ENCODE results near the gene PLEKHG3.
A peak's percentile ranks its signal among the peaks of the same experiment; 100 is the strongest.
"Not testable (repeated sequence)": the region's sequence is repeated elsewhere in the genome, so short reads cannot be mapped to it uniquely, and the experiment has no call there.

The PLEKHG3 gene

DNA sequence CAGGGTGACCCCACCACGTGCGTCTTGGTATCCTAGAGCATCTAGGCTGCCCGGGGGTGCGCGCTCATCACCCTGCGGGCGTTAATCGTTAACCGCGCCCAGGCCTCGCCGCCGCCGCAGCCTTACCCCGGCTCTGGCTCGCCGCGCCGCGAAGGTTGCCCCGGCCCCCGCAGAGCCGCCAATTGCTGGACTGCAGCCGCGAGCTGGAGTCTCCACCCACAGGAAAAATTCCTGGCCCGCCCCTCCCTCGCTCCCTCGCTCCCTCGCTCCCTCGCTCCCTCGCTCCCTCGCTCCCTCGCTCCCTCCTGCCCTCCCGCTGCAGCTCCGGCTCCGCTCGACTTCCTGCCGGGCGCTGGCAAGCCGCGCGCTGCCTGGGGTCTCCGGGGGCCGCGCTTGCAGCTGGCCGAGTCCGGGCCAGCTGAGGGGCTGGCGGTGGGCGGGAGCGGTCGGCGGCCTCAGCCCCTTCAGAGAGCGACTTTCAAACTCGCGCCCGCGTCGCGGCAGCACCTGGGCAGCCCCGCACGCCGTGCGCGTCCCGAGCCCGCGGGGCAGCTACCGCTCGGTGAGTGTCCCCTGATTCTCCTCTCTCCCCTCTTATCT is at the start of gene PLEKHG3:
TSS of gene PLEKHG3 (plus strand) at position 282 of the 600 bp plus-strand sequence. CDS start 23,208 bp downstream, outside the sequence.
- peak; percentile 28 to 40 for ATAC-seq

DNA sequence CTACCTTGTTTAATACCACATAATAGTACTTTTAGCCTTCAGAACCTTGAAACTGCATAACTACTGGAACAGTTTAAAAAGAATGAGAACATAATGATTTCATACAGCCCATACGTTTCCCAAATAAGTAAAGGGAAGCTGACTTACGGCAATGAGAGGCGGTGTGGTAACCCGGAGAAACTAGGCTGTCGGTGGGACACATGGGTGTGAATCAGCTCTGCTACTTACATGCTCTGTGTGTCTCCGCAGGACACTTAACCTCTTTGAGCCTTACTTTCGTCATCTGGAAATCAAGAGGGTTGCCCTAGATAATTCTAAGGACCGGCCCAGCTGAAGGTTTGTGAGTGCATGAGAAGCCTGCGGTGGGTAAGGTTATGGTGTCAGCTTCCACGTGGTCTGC is 49.3 kb upstream of the PLEKHG3 start:
- ATAC-seq, result no peak

DNA sequence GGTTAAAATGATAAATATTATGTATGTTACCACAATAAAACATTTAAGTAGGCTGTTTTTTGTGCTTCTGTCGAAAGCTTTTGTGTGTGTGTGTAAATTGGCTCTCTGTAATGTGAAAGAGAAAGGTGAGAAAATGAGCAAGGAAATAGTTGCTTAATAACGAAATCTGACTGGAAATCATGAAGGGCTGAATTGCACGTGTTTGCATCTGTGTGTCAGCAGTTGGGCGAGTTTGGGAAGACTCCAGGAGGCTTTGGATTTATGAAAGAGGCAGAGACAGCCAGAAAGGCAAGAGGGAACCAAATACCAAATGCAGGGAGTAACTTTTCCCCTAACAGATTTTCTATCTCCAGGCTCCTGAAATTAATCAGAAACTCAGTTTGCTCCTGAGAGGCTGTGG is 47.2 kb upstream of the PLEKHG3 start:
- no peak for ATAC-seq

DNA sequence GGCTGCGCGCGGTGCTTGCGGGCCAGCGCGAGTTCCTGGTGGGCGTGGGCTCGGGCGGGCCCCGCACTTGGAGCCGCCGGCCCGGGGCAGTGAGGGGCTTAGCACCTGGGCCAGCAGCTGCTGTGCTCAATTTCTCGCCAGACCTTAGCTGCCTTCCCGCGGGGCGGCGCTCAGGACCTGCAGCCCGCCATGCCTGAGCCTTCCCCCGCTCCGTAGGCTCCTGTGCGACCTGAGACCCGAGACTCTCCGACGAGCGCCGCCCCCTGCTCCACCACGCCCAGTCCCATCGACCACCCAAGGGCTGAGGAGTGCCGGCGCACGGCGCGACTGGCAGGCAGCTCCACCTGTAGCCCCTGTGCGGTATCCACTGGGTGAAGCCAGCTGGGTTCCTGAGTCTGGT is 46.0 kb upstream of the PLEKHG3 start:
- no peak for ATAC-seq

DNA sequence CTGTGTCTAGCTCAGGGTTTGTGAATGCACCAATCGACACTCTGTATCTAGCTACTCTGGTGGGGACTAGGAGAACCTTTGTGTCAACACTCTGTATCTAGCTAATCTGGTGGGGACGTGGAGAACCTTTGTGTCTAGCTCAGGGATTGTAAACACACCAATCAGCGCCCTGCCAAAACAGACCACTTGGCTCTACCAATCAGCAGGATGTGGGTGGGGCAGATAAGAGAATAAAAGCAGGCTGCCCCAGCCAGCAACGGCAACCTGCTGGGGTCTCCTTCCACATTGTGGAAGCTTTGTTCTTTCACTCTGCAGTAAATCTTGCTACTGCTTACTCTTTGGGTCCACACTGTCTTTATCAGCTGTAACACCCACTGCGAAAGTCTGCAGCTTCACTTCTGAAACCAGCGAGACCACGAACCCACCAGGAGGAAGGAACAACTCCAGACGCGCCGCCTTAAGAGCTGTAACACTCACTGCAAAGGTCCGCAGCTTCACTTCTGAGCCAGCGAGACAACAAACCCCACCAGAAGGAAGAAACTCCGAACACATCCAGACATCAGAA is 45.4 kb upstream of the PLEKHG3 start:
- not testable (repeated sequence) for ATAC-seq

DNA sequence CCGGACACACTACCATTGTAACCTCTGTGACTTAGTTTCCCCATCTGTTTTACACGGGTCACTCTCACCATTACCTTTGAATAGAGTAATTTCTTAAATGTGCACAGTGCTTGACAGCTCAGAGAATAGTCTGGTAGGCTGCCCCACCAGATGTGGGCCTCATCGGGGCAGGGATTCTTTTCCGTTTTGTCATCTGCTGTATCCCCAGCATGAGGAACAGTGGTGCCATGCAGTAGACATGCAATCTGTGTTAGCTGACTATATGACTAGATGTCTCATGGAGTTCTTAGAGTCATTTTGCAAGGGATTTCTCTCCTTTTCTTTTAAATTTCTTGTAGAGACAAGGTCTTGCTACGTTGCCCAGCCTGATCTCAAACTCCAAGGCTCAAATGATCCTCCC is 44.9 kb upstream of the PLEKHG3 start:
- ATAC-seq, result no peak

DNA sequence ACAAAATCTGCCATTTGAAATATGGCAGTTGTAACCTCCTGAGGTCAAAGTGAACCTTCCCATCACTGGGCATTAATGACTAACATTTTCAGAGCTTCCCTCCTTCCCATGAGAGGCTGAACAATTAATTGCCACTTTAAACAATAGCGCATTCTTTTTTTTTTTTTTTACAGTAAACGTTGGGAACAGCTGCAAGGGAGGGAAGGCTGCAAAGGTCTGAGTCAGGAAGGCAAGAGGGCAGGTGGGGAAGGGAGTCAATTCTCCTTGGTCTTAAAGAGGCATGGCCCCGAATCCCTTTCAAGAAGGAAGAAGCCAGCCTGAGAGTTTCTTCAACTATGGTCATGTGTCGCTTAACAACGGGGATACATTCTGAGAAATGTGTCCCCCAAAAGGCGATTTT is 41.0 kb upstream of the PLEKHG3 start:
- ATAC-seq, result no peak

DNA sequence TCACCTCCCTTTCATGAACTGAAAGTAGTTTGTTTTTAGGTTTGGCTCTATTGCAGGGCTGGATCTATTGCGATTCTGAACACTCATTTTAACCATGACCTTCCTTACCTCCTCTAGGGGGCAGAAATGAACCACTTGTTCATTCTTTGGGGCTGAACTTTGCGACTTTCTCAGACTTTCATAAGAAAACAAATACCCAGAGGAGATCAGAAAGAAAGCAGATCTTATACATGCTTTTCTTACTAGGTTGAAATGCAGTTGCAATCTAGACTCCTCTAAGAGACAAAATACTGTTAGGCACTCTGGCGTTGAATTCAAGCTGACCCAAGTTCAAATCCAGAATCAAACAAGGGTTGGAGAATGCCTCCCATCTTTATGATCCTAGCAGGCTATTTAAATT is 32.6 kb upstream of the PLEKHG3 start:
- no peak for ATAC-seq

DNA sequence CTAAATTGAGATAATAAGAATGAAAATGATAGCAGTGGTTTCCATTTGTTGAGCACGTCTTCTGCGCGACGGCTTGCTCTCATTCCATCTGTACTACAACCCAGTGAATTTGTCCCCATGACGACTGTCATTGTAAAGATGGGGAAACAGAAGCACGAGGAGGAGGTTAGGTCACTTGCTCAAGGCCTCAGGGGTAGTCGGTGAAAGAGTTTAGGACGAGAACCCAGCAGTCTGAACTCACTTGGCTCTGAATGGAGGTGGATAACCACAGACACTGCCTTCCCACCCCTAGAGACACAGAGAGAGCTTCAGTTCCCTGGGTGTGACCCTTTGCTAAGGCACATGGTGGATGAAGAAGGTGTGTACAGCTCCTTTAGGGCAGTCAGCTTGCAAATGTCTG is 30.9 kb upstream of the PLEKHG3 start:
- ATAC-seq, result no peak

DNA sequence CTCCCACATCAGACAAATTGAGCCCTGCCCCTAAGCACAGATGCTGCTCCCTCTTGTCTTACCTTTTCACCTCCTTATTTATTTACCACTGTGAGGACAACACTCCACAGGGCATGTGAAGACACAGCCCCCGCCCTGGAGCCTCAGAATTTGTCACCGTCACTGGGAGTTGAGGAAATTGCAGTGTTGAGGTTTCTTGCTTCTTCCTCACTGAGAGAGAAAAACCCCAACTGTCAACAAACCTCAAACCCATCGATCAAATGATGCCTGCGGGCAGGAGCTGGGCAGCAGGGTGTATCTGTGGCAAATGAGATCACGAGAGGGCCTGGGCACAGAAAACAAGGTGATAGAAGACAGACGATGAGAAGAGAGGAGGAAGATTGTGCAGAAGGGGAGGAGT is 30.5 kb upstream of the PLEKHG3 start:
- peak in 1 of 2 donors; percentile 27 for ATAC-seq

DNA sequence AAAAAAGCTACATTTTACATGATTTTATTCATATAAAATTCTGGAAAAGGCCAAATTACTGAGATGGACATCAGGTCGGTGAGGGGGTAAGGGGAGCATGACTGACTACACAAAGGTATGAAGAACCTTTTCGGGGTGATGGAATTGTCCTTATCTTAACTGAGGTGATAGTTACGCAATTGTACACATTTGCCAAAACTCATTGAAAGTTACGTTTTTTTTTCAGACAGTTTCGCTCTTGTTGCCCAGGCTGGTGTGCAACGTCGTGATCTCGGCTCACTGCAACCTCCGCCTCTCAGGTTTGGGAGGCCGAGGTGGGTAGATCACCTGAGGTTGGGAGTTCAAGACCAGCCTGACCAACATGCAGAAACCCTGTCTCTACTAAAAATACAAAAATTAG is 29.4 kb upstream of the PLEKHG3 start:
- ATAC-seq, result no peak

DNA sequence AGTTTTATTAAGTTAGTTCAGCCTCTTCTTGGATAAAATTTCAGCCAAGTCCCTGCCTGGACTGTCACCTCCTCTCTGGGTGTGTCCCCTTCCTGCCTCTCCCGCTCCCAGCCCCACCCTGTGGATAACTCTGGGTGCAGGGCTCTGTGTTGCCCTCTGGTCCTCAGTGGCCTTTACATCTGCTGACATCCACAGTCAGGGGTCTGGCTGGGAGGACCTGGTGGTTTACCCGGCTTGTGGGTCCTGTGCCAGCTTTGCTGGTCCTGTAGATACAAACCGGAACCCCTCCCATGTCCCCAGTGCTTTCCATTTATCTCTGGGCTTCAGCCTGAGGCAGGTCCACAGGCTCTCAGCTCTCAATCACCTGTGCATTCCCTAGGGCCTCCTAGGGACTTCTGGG is 28.9 kb upstream of the PLEKHG3 start:
- ATAC-seq, result no peak

DNA sequence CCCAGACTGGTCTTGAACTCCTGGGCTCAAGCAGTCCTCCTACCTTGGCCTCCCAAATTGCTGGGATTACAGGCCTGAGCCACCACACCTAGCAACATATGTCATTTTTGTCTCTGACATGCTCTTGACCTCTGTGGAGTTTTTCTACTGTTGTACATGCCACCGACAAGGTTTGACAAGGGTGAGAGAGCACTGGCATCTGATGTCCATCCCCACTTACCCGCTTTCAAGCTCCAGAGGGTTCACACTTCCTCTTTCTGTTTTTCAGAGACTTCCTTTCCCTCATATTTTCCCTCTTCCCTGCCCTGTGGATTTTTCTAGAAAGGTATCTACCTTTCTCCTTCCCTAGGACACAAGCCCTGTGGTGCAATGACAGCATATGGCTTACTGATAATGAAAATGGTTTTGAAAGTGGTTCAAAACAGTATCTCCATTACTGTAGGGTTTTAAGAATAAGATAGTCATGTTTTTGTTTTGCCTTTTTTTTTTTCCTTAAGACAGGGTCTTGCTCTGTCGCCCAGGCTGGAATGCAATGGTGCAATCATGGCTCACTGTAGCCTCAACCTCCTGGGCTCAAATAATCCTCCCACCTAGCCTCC is 27.7 kb upstream of the PLEKHG3 start:
- ATAC-seq, result no peak

DNA sequence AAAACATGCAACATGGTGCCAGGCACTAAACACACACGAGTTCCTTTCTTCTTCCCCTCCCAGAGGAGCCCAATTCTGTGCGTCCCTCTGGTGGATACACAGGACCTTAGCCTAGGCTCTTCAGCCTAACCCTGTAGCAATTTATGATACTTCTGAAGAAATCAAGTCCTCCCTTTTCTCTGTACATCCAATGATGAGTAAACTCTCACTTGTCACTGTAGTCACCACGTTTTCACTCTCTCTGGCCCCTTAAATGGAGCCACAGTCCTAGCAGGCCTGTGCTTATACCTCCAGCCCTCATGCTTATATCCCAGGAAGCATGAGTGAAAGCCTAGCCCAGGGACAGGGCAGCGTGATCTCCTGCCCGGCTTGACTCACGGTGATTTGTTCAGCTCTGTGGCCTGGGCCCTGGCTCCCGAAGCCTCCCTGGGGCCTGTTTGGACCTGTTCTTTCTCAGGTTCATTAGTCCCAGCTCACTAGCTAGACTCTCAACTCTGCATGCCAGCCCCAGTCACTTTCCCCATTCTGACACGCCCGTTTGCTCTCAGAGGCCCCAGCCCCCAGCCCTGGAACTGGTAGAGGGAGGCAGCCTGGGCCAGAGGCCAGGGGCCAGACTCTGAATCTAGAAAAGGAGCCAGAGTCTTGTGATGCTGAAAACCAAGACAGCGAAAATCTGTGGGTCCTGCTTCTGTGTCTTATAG is 24.1 kb upstream of the PLEKHG3 start:
- no peak for ATAC-seq

DNA sequence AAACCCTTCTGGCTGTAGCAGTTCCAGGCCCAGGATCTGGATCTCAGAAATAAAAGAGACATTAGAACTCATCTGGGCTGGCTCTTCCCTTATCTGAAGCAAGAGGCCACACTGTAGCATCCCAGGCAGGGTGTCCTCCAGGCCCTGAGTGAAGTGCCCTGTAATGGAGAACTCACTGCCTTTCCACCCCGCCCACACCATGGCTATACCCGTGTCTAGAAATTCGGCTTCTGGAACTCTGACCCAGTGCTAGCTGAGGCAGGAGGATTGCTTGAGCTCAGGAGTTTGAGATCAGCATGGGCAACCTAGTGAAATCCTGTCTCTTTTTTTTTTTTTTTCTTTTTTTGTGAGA is 23.5 kb upstream of the PLEKHG3 start:
- ATAC-seq, result no peak

DNA sequence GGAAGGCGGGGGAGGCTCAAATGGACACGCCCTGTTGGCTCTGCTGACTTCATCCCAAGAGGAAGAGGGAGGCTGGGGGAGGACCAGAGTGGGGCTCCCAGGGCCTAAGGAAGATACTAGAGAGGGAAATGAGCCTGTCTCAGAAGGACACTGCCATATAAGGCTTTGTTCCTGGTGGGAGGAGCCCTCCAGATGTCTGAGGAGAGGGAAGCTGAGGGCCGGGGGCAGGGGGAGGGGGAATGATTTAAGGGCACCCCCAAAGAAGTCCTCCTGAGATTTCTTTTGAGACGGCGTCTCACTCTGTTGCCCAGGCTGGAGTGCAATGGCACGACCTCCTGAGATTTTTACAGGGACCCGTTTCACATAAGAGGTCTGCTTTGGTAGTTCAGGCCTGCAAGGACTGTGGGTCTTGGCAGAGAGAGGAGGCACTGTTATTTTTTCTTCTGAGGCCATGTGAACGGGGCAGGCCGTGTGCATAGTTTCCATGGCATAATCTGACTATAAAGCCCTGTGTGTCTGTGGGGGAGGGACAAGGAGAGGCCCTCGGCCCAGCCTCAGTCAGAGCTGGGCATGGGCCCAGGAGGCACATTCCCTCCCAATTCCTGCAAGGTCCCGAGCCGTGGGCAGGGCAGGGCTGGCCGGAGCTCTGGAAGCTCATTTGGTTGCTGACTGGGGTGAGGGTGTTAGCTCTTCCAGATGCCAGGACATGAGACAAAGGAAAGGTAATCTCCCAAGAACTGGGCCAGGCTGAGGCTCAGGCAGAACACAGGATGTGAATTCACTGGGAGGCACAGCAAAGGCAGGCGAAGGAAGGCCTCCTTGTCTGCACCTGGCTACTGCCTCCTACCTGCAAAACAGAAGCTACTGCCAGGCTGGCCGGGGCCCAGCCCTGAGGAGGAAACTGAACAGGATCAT is 22.2 kb upstream of the PLEKHG3 start:
- ATAC-seq, result no peak

DNA sequence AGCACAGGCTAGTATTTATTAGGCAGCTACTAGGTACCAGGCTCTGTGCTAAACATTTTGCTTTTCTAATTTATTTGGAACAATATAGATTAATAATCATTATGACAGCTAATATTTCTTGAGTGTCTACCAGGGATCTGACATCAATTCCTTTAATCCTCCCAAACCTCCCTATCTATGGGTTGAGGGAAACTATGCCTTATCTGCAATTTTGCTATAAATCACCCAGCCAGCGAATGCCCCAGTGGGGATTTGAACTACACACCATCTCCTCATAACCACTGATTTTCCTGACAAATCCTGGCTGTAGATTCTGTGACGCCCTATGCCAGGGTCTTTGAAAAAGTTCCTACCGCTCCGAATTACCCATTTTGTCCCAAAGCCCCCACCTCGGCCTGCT is 21.4 kb upstream of the PLEKHG3 start:
- ATAC-seq, result no peak

DNA sequence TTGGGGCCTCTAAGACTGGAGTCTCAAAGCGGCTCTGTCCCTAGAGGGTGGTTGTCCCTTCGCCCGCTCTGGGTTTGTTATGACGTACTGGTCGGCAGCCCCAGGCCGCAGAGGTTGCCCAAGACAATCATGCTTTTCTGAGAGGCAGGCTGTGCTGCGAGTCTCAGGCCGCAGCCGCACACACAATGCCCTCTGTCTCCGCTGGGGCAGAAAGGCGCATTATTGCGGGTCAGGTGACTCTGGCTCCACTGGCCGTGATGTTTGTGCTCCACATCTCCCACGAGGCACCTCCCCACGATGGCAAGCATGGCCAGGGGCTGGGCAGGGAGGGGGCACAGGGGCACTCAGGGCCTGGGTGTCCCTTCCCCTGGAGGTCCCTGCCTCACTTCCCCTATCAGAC is 21.0 kb upstream of the PLEKHG3 start:
- ATAC-seq, result no peak

DNA sequence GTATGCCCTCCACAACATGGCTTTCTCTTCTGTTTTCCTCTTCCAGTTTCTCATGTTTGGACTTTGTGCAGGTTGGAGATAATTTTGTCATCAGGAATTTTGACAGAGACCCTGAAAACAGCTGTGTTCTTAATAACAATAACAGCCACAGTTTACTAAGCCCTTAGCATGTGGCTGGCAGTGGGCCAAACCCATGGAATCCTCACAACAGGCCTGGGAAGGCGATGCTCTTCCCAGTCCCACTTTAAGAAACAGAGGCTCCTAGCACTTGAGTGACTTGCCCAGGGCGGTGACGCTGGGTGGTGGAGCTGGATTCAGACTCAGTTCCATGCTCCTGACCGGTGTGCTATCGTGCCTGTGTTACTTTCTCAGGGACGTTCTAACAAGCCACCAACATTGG is 20.1 kb upstream of the PLEKHG3 start:
- ATAC-seq, result no peak

DNA sequence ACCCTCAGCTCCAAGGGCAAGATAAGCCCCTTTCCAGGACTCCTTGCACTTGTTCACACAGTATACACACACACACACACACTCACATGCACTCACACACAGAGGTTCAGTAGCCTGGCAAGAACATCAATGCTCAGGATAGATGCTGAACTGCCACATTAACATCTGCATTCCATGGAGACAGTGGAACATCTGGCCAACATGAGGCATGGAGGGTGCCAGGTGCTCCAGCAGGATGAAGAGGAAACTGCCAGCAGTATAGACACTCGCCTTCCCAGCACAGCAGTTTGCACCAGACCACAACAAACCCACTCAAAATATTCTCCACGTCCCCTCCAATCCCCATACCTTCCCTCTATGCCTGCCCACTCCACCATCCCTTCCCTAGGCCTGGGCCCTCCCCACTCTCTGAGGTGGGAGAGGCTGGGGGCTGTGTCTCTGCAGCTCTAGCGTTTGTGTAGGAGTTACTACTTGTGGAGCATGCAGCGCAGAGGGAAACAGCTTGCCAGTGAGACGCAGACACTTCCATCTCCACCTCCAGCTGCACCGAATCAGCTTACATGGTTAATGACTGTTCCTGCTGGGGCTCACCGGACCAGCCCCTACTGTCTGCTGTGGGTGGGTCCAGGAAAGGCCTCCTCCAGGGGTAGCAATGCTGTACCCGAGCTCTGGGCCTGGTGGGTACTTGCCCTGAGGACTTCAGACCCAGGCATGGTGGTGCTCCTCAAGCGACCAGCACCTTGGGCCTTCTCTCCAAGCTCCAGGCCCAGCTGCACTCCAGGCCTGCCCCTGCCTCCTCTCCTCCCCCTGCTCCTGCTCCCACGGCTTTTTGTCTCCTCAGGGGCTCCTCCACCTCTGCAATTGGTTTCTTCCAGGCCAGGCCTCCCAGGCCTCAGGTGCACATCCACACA is 18.6 kb upstream of the PLEKHG3 start:
- no peak for ATAC-seq

DNA sequence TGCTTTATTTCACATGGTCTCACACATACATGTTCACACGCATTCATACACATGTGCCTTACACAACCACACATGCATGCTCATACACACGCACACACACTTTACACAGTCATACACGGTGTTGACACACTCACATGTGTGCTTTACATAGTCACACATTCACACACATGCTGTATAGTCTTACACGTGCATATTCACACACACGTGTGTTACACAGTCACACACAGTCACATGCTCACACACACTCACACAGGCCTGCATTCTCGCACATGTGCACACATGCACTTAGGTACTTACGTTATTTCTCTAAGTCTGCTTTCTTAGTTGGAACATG is 18.0 kb upstream of the PLEKHG3 start:
- ATAC-seq, result no peak

DNA sequence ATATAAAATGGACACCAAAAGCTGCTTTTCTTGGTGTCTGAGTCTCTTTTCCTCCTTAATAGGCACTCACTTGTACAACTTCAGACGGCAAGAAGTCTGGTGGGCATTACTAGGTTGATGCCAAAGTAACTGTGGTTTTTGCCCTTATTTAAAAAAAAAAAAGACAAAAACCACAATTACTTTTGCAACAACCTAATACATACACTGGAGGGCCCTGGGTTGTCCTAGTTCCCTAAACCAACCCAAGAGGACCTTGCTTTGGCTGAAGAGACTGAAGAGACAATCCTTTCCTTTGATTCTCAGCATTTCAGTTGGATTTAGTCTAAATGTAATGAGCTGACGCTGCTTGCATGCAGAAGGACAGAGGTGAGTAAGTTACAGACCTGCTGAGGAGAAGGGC is 16.2 kb upstream of the PLEKHG3 start:
- ATAC-seq, result no peak
